ENCODE data around the gene BCL7C. TPM values are rescaled to one million over a fixed set of nuclear protein-coding genes. Genes with fewer than 3 reads are reported as not detected.

The BCL7C gene
- total and polyA plus RNA-seq, 10 of the 15 experiments (the other 5 are each of a cell fraction or from before 2014, with no cell fraction given) = 1.1 to 30.5 (median 13.7) TPM

GRCh38 chr16:30922960-30923535 lies 29.2 kb upstream of the BCL7C start (continued):
- TF ChIP-seq ZBTB40 (IDR thresholded peaks at IDR 0.05; ENCODE audit: borderline replicate concordance) (peak; percentile 82), NR2C1 (IDR thresholded peaks at IDR 0.05) (peak; percentile 89), E2F4 (IDR thresholded peaks at IDR 0.05; ENCODE audit: low read depth, low read length) (0 out of 2 replicates have a peak, but pooled peaks have one; percentile 10), ATF2 (IDR thresholded peaks at IDR 0.05; ENCODE audit: low read length) (no peak), NFXL1 (IDR thresholded peaks at IDR 0.05; ENCODE audit: borderline replicate concordance) (no peak), REST (IDR thresholded peaks at IDR 0.05; ENCODE audit: low read depth, low read length) (no peak), MXI1 (IDR thresholded peaks at IDR 0.05; ENCODE audit: low read depth, low read length) (no peak), ELK1 (IDR thresholded peaks at IDR 0.05; ENCODE audit: low read depth, low read length) (0 out of 2 replicates have a peak, but pooled peaks have one; percentile 49), CTCF (IDR thresholded peaks at IDR 0.05 in 2 of 3, conservative IDR thresholded peaks at IDR 0.05 in 1 of 3; ENCODE audit: control insufficient read depth in 2 of 3, extremely low read depth in 1 of 3, insufficient read depth in 1 of 3, low read depth in 3 of 3, low read length in 3 of 3) (no peak), BCL11A (IDR thresholded peaks at IDR 0.05; ENCODE audit: low read depth, low read length) (no peak), PKNOX1 (IDR thresholded peaks at IDR 0.05) (peak; percentile 4), ZNF207 (IDR thresholded peaks at IDR 0.05; ENCODE audit: borderline replicate concordance) (peak; percentile 70)

Data from GM12878 (cell line).